ENCODE data around the gene JDP2. TPM values are rescaled to one million over a fixed set of nuclear protein-coding genes. Genes with fewer than 3 reads are reported as not detected.

Gene JDP2
- total and polyA plus RNA-seq, 2 of the 4 experiments (the other 2 are of a cell fraction) = 35.7 to 38.4 TPM

DNA sequence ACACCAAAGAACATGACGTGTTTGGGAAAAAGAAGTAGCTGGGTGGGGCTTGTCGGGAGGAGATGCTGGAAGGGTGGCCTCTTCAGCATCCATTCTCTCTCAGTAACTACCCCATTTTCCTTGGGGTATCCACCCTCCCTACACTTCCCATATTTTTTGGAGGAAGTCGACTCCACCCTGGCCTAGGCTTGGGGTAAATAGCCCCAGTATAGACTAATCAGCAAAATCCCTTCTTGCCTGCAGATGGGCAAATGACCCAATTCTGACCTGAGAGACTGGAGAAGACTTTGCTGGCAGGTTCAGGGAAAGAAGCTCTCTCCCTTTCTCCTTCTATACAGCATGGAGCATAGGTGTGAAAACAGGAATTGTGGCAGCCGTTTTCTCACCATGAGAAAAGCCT lies 28.5 kb upstream of the JDP2 start:
- in situ Hi-C loops (cut with MboI; ENCODE audit: low sequenced_read_pairs) = no loop called here
- BruUV-seq (replicated peaks) = no TSS peak
- dilution Hi-C loops (cut with HindIII; ENCODE audit: low sequenced_read_pairs, unreplicated experiment) = no loop called here

More for the DNA sequence above, 28.5 kb upstream of the JDP2 start:
- ChIA-PET CTCF (no interaction called here), POLR2A (ENCODE audit: unreplicated experiment) (no interaction called here)
- Histone ChIP-seq H3K23ac (ENCODE audit: low read depth, low read length) (no peak overlapping the region), H2BK15ac (ENCODE audit: low read depth, low read length) (no peak overlapping the region), H3K9ac (ENCODE audit: low read depth, low read length) (no peak overlapping the region), H3K18ac (ENCODE audit: low read depth, low read length) (no peak overlapping the region), H4K5ac (ENCODE audit: low read depth, low read length) (no peak overlapping the region), H2AK5ac (ENCODE audit: low read depth, low read length) (no peak overlapping the region), H3K4ac (ENCODE audit: low read depth, low read length) (no peak overlapping the region), H2BK20ac (ENCODE audit: low read depth, low read length) (no peak overlapping the region), H3K27me3 (ENCODE audit: control insufficient read depth, insufficient read depth, low read length) (peaks cover 48% of the 10 kb centered on the region), H3K27ac (ENCODE audit: insufficient read depth, low read length) (no peak overlapping the region), H2AFZ (replicated peaks; ENCODE audit: low read length, poor library complexity) (no peak overlapping the region), H3K4me1 (ENCODE audit: control insufficient read depth, insufficient read depth, low read length) (peaks cover 2% of the 10 kb centered on the region; the same call in 1 of the 2 replicates), H4K8ac (ENCODE audit: low read depth in 2 of 2, low read length in 2 of 2) (no peak overlapping the region), H3K9me1 (ENCODE audit: insufficient read depth, low read length) (no peaks in the 10 kb centered on the region), H3K14ac (replicated peaks; ENCODE audit: low read depth, low read length) (no peak overlapping the region), H3K56ac (ENCODE audit: extremely low read depth, insufficient read depth, low read length) (no peak overlapping the region), H3K79me1 (ENCODE audit: low read depth in 1 of 2, low read length in 2 of 2) (no peaks in the 10 kb centered on the region), H3K9me3 (ENCODE audit: control insufficient read depth, insufficient read depth, low read length) (peaks cover 7% of the 10 kb centered on the region), H3K36me3 (ENCODE audit: control insufficient read depth, insufficient read depth, low read length) (no peaks in the 10 kb centered on the region), H3K4me2 (ENCODE audit: low read depth, low read length) (no peak overlapping the region), H2BK120ac (ENCODE audit: low read depth, low read length) (no peak overlapping the region), H4K91ac (ENCODE audit: insufficient read depth, low read depth, low read length) (no peak overlapping the region), H3K4me3 (ENCODE audit: insufficient read depth, low read depth, low read length) (no peak overlapping the region), H2AK9ac (replicated peaks; ENCODE audit: low read depth, low read length, poor library complexity) (no peak overlapping the region), H4K20me1 (ENCODE audit: insufficient read depth, low read length) (no peaks in the 10 kb centered on the region), H2BK5ac (ENCODE audit: low read depth, low read length, poor library complexity, severe bottlenecking) (no peak overlapping the region)
- intact Hi-C loops (cut with micrococcal nuclease) = no loop called here
- no CpG with 5 or more reads among the region's 4 CpGs for WGBS, 2 experiments (ENCODE audit: extremely low coverage in 2 of 2, insufficient read length in 1 of 2)
- no peak for TF ChIP-seq FOS (IDR thresholded peaks at IDR 0.05; ENCODE audit: low read depth, low read length)
- TF ChIP-seq NFE2L2 (IDR thresholded peaks at IDR 0.05; ENCODE audit: low read depth, low read length) = no peak
- no peak for TF ChIP-seq RAD21 (IDR thresholded peaks at IDR 0.05; ENCODE audit: low read length)
- TF ChIP-seq CEBPB (IDR thresholded peaks at IDR 0.05; ENCODE audit: low read depth, low read length) = no peak
- TF ChIP-seq SMC3 (IDR thresholded peaks at IDR 0.05; ENCODE audit: low read depth, low read length) = no peak
- no peak for TF ChIP-seq MXI1 (IDR thresholded peaks at IDR 0.05; ENCODE audit: borderline replicate concordance, low read depth, low read length)
- no peak for TF ChIP-seq CTCF (conservative IDR thresholded peaks at IDR 0.05; ENCODE audit: low read depth, low read length)
- DNase-seq (no peak), ATAC-seq (ENCODE audit: low read depth) (no peak)
